GM18868 (cell line): Measurements from ENCODE around the gene LRWD1.

ENCODE experiments used
- ATAC-seq: cut with Tn5 transposase; IDR thresholded peaks from one replicate; pipeline ENCODE4 v1.9.1; 2021; ENCODE audit warnings: mild to moderate bottlenecking, moderate library complexity; ENCODE audit not compliant: unreplicated experiment

LRWD1 gene

GRCh38 chr7:102464577-102465280, at the start of gene LRWD1, which contains the start of gene ALKBH4:
TSS of gene LRWD1 (plus strand) at chr7:102464984. CDS start at chr7:102465081, 97 bp downstream.
TSS of gene ALKBH4 (minus strand) at chr7:102464863. CDS start at chr7:102464836, 27 bp downstream.
- peak; percentile 94 for ATAC-seq

DNA sequence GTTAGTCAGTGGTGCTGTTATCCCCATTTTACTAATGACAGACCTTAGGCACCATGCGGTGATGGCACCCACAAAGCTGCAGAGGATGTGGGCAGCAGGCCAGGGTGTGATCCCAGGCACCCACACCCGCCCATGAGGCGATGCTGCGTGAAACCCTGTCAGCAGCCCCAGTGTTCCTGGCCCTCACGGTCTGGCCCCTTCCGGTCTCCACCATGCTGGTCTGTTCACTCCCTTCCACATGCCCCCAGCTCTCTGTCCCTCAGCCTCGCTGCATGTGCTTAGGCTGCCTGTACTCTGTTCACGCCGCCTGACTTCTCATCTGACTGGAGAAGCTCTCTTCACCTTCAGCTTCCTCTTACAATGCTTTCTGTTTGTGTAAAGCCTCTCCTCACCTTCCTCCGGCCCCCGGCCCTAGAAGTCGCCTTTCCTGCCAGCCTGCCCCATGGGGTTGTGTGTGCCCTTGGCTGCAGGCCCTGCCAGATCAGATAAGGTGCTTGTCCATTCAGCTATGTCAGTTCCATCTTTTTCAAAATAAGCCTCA, 49.0 kb upstream of the LRWD1 start:
- peak; percentile 47 for ATAC-seq

GRCh38 chr7:102416406-102416805, 48.4 kb upstream of the LRWD1 start:
- ATAC-seq, result no peak

- ATAC-seq, result no peak
These were observed 47.7 kb upstream of the LRWD1 start for GRCh38 chr7:102417105-102417504.

DNA sequence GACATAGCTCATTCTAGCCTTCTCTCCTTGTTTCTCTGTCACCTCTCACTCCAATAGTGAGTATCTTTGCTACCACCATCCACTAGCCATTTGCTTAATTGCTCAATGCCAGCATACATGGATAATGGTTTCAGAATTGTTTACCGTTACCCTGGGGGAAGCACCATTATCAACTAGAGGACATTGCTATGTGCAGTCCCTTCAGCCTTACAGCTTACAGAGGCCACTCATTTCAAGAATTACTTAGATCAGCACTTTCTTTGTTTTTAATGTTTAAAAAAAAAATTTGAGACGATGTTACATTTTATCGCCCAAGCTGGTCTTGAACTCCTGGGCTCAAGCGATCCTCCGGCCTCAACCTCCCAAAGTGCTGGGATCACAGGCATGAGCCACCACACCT, 46.2 kb upstream of the LRWD1 start:
- no peak for ATAC-seq

- no peak for ATAC-seq
These were observed 43.0 kb upstream of the LRWD1 start for GRCh38 chr7:102421706-102422240.

GRCh38 chr7:102424129-102424551, 40.6 kb upstream of the LRWD1 start:
- no peak for ATAC-seq

GRCh38 chr7:102424787-102425218, 40.0 kb upstream of the LRWD1 start:
- no peak for ATAC-seq

DNA sequence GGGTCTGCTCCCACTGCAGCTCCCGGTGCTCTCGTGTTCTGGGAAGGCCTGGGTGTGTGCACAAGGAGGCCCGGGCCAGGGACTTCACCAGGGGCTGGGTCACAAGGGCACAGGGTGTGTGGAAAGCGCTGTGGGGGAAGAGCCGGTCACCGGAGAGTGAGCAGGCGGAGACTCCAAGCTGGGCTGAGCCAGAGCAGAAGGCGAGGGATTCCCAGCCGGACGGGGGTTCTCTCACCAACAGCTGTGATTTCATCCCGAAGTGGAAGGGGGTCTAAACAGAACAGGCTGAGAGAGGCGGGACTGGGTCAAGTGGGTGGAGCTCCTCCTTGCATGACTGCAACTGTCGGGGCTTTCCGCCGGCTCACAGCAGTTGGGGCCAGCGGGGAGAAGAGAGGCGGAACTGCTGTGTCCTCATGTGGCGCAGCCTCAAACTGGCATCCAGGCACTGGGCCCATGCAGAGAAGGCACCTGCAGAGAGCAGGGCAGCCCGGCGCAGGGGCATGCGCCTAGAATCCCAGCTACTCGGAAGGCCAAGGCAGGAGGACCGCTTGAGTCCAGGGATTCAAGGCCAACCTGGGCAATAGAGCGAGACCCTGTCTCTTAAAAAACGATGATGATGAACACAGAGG, 39.0 kb upstream of the LRWD1 start:
- peak; percentile 65 for ATAC-seq

DNA sequence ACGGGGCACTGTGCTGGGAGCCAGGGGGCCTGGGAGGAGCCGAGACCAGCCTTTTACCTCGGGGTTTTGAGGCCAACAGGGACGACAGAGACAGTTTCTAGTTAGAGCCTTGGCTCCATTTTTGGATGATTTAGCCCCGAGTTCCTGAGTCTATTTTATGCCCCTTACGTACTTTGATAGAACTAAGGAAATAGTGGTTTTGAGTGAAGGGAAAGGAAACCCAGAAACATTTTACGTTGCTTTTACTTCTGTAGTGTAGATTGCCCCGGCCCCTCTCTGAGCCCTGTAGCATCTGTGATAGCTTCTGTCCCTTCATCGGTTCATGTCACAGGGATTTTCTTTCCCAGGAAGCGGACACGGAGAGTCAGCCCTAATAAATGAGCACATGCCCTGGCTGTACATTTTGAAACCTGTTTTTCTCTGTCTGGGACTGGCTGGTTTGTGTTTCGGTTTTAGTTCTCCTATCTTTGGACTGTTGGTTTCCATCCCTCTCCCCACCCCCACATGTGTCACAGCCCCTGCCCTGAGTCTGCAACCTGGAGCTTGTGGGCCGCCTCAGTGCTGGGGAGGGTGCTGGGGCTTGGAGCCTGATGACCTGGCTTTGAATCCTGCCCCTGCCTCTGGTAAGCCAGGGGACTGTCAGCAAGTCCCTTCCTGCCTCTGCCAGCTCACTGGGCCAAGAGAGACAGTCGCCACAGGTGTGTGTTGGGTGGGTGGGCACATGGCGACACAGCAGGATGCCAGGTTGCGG, 38.3 kb upstream of the LRWD1 start:
- ATAC-seq, result peak; percentile 61

GRCh38 chr7:102427019-102427405, 37.8 kb upstream of the LRWD1 start:
- ATAC-seq, result no peak

DNA sequence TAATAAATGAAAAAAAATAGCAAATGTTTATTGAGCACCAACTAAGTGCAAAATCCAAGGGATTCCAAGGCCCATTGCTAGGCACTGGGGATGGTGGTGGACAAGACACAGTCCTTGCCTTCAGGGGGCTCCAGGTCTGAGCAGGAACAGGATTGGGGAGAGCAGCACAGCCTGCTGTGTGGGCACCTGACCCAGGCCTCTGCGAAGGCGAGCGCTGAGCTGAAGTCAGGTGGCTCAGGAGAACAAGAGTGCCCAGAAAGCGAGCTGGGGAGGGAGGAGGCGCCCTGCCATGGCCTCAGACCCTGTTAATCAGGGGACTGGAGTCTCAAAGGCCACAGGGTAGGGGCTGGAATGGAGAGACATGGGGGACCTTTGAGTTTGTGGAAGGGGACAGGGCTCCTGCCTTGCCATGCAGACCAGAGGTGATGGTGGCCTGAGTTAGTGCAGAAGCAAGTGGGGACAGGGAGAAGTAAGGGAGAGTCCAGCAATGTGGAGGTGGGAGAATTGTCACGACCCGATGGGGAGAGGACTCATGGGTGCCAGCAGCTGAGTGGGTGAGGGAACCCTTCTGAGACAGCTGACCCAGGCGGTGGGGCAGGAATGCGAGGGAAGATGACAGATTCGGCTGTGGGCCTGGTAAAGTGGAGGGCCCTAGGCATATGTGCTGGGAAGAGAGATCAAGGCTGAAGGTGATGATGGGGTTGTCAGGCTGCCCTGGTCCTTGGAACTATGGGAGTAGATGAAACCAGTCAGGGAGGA, 35.5 kb upstream of the LRWD1 start:
- no peak for ATAC-seq

DNA sequence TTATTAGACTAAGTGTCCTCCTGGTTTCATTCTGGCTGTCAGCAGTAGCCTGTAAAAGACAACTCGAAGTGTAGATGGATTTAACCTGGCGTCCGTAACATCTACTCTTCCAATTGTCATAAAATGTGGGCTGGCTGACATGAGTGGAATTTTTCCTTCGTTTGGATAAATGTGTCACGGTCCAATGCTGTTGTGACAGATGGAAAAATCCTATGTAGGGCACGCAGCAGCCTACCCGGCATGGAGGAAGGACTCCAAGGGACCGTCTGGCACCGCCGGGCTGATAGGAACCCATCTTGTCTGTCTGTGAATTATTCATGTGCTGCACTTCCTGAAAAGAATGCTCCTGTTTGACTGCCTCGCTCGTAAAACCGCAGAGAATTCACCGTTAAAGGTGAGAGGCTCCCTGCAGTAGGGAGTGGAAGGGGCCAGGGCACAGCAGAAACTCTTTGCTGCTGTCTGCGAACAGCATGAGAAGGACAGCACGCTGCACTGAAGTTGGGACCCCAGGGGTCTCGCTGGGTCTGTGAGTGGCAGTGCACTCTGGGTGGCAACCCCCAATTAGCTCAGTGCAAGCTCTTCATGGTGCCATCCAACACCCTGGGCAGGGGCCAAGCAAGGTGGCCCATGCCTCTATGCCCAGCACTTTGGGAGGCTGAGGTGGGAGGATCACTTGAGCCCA, 33.0 kb upstream of the LRWD1 start:
- ATAC-seq, result peak; percentile 22

- ATAC-seq, result peak; percentile 32
These were observed 32.2 kb upstream of the LRWD1 start for GRCh38 chr7:102432442-102433218.

DNA sequence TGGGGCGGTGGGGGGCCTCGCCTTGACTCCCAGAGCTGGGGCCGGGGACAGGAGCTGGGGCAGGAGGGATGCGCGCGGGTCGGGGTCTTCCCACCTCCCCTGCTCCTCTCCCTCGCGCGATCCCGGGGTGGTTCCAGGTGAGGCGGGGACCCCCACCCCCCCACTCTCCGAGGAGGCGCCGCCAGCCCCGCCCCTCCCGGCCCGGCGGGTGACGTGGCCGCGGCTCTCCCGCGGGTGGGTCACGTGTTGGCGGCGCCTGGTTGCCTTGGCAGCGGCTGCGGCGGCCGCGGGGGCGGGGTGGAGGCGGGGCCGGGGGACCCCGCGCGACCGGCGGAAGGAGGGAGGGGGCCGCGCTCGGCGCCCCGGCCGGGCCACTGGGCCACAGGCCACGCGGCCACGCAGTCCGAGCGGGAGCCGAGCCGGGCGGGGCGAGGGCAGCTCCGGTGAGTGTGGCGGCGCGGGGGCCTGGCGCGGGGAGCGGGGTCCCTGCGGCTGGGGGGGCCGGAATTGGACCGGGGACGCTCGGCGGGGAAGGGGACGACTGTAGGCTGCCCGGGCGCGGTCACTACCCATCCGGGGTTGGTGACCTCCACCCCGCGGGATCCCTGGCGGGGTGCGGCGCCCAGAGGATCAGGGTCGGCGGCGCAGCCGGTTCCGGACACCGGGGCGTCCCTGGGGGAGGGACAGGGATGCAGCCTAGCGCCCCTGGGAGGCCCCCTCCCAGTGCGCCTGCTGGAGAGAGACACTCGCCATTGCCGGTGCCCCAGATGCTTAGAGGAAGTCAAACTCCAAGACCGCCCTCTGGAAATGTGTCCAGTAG, 31.4 kb upstream of the LRWD1 start, which contains the start of gene ORAI2:
ORAI2 (plus strand) TSS at position 357 of the 820 bp plus-strand sequence. CDS start 5,382 bp downstream, outside the sequence.
- peak; percentile 71 for ATAC-seq

DNA sequence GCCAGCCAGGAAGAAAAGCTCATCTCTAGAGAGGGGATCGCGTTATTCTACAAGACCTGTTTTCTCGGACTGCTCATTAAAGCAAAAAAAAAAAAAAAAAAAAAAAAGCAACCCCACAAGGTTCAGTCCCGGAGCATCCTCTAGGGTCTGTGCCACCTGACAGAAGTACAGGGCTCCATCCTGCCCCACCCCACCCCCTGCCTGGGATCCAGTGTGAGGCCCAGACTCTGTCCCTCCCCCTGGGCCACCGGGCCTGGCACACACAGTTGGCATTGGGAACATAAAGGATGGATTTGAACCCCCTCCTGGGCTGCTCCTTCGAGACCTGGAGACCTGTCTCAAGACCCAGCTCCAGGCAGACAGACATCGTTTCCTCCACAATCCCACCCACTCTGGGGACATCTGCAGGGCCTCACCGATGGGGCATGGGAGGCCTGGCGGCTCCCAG, 30.7 kb upstream of the LRWD1 start:
- no peak for ATAC-seq

- no peak for ATAC-seq
These were observed 28.7 kb upstream of the LRWD1 start for GRCh38 chr7:102436118-102436517.
